Body of pancreas (tissue), 4 donors: ENCODE data around the gene TSPYL2.

Experiments used
- POLR2A ChIP-seq, 3 donors: fragments of 450-650 bp; IDR thresholded peaks; one replicate each; pipeline ENCODE4 v1.6.1; 2016; ENCODE audit warnings: antibody characterized with exemption in 3 of 3, mild to moderate bottlenecking in 2 of 3
- TF ChIP-seq, protein P1 (sequence below), 7 experiments: fragments of 450-650 bp in 4 of 7; fragments of 200-600 bp in 3 of 7; sonication (generic) in 3 of 7; IDR thresholded peaks; one replicate each; pipeline ENCODE4 v1.5.1; 2016 to 2019; ENCODE audit warnings: antibody characterized with exemption in 7 of 7

DNA sequence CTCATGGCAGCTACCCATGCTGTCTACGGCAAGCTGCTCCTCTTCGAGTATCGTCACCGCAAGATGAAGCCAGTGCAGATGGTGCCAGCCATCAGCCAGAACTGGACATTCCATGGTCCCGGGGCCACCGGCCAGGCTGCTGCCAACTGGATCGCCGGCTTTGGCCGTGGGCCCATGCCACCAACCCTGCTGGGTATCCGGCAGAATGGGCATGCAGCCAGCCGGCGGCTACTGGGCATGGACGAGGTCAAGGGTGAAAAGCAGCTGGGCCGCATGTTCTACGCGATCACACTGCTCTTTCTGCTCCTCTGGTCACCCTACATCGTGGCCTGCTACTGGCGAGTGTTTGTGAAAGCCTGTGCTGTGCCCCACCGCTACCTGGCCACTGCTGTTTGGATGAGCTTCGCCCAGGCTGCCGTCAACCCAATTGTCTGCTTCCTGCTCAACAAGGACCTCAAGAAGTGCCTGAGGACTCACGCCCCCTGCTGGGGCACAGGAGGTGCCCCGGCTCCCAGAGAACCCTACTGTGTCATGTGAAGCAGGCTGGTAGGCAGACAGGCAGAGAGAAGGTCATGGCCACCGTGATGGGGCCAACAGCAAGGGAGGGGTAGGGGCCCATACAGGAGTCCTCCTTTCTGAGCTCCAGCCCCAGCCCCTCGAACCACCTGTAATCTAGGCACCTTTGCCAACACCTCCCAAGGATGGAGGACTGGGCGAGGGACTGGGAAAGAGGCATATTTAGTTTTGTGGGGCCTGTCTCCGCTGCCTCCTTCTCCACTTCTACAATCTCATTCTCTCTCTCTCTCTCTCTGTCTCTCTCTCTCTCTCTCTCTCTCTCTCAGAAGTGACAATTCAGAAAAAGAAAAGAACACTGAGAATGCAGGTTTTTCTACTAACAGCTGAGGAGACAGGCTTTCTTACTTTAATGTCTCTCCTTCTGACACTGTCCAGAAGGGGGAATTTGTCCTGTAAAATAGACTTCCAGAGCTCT is 4.7 kb upstream of the TSPYL2 start:
- TF ChIP-seq, protein P1, sequence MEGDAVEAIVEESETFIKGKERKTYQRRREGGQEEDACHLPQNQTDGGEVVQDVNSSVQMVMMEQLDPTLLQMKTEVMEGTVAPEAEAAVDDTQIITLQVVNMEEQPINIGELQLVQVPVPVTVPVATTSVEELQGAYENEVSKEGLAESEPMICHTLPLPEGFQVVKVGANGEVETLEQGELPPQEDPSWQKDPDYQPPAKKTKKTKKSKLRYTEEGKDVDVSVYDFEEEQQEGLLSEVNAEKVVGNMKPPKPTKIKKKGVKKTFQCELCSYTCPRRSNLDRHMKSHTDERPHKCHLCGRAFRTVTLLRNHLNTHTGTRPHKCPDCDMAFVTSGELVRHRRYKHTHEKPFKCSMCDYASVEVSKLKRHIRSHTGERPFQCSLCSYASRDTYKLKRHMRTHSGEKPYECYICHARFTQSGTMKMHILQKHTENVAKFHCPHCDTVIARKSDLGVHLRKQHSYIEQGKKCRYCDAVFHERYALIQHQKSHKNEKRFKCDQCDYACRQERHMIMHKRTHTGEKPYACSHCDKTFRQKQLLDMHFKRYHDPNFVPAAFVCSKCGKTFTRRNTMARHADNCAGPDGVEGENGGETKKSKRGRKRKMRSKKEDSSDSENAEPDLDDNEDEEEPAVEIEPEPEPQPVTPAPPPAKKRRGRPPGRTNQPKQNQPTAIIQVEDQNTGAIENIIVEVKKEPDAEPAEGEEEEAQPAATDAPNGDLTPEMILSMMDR (IDR thresholded peaks at IDR 0.05): no peak
- no peak for TF ChIP-seq POLR2A (IDR thresholded peaks at IDR 0.05)
